Choroid plexus epithelial cell (primary cell): ENCODE results near the gene FOXP3.

Source experiments
- DNase-seq: peaks from one replicate; pipeline ENCODE4 v3.0.0-alpha.2; 2010; ENCODE audit warnings: low read depth
- H3K4me3 ChIP-seq: 2 replicates; pipeline ENCODE4 v1.5.1; 2011; ENCODE audit warnings: low read depth, mild to moderate bottlenecking, control low read depth, low read length, moderate library complexity
- CTCF ChIP-seq: conservative IDR thresholded peaks from 2 replicates; pipeline ENCODE4 v1.5.1; 2011; ENCODE audit warnings: low read depth, mild to moderate bottlenecking, control low read depth, inconsistent platforms, low read length, moderate library complexity

FOXP3 gene

GRCh38 chrX:49202022-49202421, 62.5 kb downstream of the FOXP3 start:
- no peak for TF ChIP-seq CTCF
- H3K4me3 ChIP-seq, result no peak overlapping the region
- no peak for DNase-seq
